SK-N-SH (cell line): Measurements from ENCODE around the gene PITHD1.

Experiments used
- CTCF ChIP-seq: fragments of 200-600 bp; sonication (generic); IDR thresholded peaks from 2 replicates; pipeline ENCODE4 v1.6.1; 2017; ENCODE audit warnings: antibody characterized with exemption, mild to moderate bottlenecking, moderate library complexity
- GABPA ChIP-seq: IDR thresholded peaks from 2 replicates; pipeline ENCODE4 v1.4.0; 2012; ENCODE audit warnings: low read depth, mild to moderate bottlenecking
- YY1 ChIP-seq: IDR thresholded peaks from 2 replicates; pipeline ENCODE4 v1.4.0; 2012; ENCODE audit warnings: low read depth, mild to moderate bottlenecking

GRCh38 chr1:23801338-23801748 is 23.1 kb downstream of the PITHD1 start:
- TF ChIP-seq GABPA (no peak), YY1 (no peak), CTCF (no peak)
